ENCODE measurements around the gene TRIO. TPM values are rescaled to one million over a fixed set of nuclear protein-coding genes. Genes with fewer than 3 reads are reported as not detected.

The TRIO gene
- total RNA-seq, 1 donor from 2014 or later: 223 TPM

DNA sequence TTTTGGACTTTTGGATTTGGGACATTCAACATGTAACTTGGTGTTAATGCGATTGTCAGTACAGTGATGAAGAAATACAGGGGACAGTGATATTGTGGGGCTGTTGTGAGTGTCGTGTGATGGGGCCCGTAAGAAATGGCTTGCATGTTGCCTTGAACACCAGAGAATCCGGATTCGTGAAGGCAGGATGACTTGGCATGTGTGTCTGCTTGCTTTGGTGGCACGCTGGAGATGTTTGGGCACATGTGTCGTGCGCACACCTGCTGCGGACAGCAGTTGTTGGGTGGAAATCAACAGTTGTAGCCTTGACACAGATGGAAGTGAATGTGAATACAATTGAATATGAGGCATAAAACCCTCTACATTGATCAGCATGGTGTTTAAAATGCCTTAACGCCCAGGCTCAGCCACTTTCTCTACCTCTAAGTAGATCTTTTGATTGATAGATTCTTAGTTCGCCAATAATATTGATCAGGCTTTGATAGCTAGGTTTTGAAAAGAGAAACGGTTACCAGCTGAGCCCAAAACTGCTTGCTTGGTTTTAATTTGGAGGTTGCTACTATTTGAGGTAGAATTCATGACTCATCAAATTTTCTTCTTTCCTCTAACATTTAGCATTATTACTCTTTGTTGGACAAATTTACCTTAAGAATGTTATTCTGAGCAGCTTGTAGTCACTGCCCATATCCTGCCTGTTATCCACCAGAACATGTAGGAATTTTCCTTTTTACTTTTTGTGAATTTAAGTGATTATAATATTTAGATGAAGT, 94.4 kb downstream of the TRIO start:
- DNase-seq: no peak
- no peaks in the 10 kb centered on the region for H3K27me3 Mint-ChIP-seq
- H3K4me3 Mint-ChIP-seq: no peak overlapping the region
- ChIA-PET CTCF (no interaction called here), POLR2A (no interaction called here)
- TF ChIP-seq CTCF (IDR thresholded peaks at IDR 0.05): no peak
- H3K36me3 Mint-ChIP-seq (ENCODE audit: low read depth): no peaks in the 10 kb centered on the region
- peaks cover 75% of the 10 kb centered on the region for H3K4me1 Mint-ChIP-seq
- peak overlapping the region; percentile 19 for H3K27ac Mint-ChIP-seq
- intact Hi-C loops (cut with micrococcal nuclease): loop anchor here (1.0 kb wide), 1 partner anchor 12 kb away; no protein-coding TSS in a partner anchor
- H3K9me3 Mint-ChIP-seq: no peaks in the 10 kb centered on the region
- ATAC-seq (ENCODE audit: low read depth): no peak

GRCh38 chr5:14238272-14238671, 95.1 kb downstream of the TRIO start:
- no peak for TF ChIP-seq CTCF (IDR thresholded peaks at IDR 0.05)
- no peak for ATAC-seq (ENCODE audit: low read depth)
- POLR2A ChIA-PET: no interaction called here
- no peaks in the 10 kb centered on the region for H3K9me3 Mint-ChIP-seq
- intact Hi-C loops (cut with micrococcal nuclease): no loop called here
- no peaks in the 10 kb centered on the region for H3K27me3 Mint-ChIP-seq
- H3K36me3 Mint-ChIP-seq (ENCODE audit: low read depth): peaks cover 3% of the 10 kb centered on the region
- H3K4me1 Mint-ChIP-seq: peaks cover 72% of the 10 kb centered on the region
- no peak overlapping the region for H3K27ac Mint-ChIP-seq
- H3K4me3 Mint-ChIP-seq: no peak overlapping the region
- CTCF ChIA-PET: no interaction called here
- no peak for DNase-seq

DNA sequence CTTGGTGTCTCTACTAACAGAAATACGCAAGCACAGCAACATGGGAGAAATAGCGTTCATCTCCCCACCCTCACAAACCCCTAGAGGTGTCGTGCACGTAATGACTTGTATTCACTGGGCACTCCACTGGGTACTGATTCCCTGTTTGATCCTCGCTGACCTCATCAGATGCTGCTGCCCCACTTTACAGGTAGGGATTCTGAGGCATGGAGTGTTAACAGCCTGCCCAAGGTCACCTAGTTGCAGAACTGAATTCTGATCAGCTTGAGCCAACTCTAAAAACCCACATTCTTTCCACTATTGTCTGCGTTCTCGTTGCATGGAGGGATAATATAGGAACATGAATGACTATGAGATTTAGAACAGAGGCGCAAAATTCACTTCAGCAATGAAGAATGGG, 96.3 kb downstream of the TRIO start:
- ChIA-PET POLR2A (no interaction called here), CTCF (no interaction called here)
- Mint-ChIP-seq H3K27ac (no peak overlapping the region), H3K9me3 (no peaks in the 10 kb centered on the region), H3K27me3 (no peaks in the 10 kb centered on the region), H3K36me3 (ENCODE audit: low read depth) (peaks cover 3% of the 10 kb centered on the region), H3K4me1 (peaks cover 68% of the 10 kb centered on the region), H3K4me3 (peak overlapping the region; percentile 9)
- TF ChIP-seq CTCF (IDR thresholded peaks at IDR 0.05): no peak
- DNase-seq (no peak), ATAC-seq (ENCODE audit: low read depth) (no peak)
- intact Hi-C loops (cut with micrococcal nuclease): no loop called here

DNA sequence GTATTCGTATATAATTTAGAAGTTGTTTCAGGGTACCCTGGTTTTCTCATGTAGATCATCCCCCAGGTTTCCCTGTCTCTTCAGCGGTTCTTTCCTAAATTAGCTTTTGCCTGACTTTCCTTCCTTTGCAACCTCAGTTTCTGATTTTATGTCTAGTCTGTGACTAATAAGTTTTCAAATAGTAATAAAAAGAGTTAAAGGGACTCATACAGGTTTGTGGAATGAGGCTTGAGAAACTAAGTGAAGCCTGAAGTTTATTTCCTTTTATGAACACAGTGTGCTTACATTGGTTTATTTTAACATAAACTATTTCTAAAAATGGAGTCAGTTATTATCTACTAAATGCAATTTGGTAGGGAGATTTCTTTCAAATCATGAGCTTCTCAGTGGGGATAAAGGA, 96.8 kb downstream of the TRIO start:
- ChIA-PET CTCF (no interaction called here), POLR2A (interaction anchor here (0.6 kb wide), 1 partner anchor 189 kb away, joined by 7 read pairs; no protein-coding TSS in a partner anchor)
- TF ChIP-seq CTCF (IDR thresholded peaks at IDR 0.05): no peak
- H3K36me3 Mint-ChIP-seq (ENCODE audit: low read depth): peaks cover 3% of the 10 kb centered on the region
- no peak overlapping the region for H3K4me3 Mint-ChIP-seq
- no peaks in the 10 kb centered on the region for H3K9me3 Mint-ChIP-seq
- peaks cover 74% of the 10 kb centered on the region for H3K4me1 Mint-ChIP-seq
- no peak overlapping the region for H3K27ac Mint-ChIP-seq
- intact Hi-C loops (cut with micrococcal nuclease): no loop called here
- ATAC-seq (ENCODE audit: low read depth): no peak
- no peaks in the 10 kb centered on the region for H3K27me3 Mint-ChIP-seq
- DNase-seq: no peak

- Mint-ChIP-seq H3K4me3 (no peak overlapping the region), H3K4me1 (peaks cover 76% of the 10 kb centered on the region), H3K27ac (no peak overlapping the region), H3K36me3 (ENCODE audit: low read depth) (peaks cover 3% of the 10 kb centered on the region), H3K27me3 (no peaks in the 10 kb centered on the region), H3K9me3 (no peaks in the 10 kb centered on the region)
- intact Hi-C loops (cut with micrococcal nuclease): no loop called here
- ATAC-seq (ENCODE audit: low read depth) (no peak), DNase-seq (no peak)
- no peak for TF ChIP-seq CTCF (IDR thresholded peaks at IDR 0.05)
- ChIA-PET POLR2A (interaction anchor here (0.6 kb wide), 1 partner anchor 190 kb away, joined by 7 read pairs; no protein-coding TSS in a partner anchor), CTCF (no interaction called here)
Measured at GRCh38 chr5:14240359-14240758, 97.2 kb downstream of the TRIO start.
